Trophoblast cell (in vitro differentiated cells and primary cell): ENCODE data around the gene F11.

Source experiments
- DNase-seq, 2 donors: peaks; one replicate each; pipeline ENCODE4 v3.0.0-alpha.2; 2016
- H2AFZ ChIP-seq: 2 replicates; pipeline ENCODE4 v1.6.1; 2013; ENCODE audit warnings: low read length, moderate library complexity, mild to moderate bottlenecking; ENCODE audit not compliant: insufficient read depth, poor library complexity
- H2AK5ac ChIP-seq: 2 replicates; pipeline ENCODE4 v1.6.1; 2013; ENCODE audit warnings: mild to moderate bottlenecking, low read length
- H2BK120ac ChIP-seq: 2 replicates; pipeline ENCODE4 v1.6.1; 2013; ENCODE audit warnings: low read length, mild to moderate bottlenecking, moderate library complexity; ENCODE audit not compliant: insufficient read depth, poor library complexity
- H2BK12ac ChIP-seq: 2 replicates; pipeline ENCODE4 v1.6.1; 2013; ENCODE audit warnings: mild to moderate bottlenecking, low read length, moderate library complexity
- H2BK5ac ChIP-seq: 2 replicates; pipeline ENCODE4 v1.6.1; 2013; ENCODE audit warnings: low read length, low read depth, moderate library complexity, mild to moderate bottlenecking; ENCODE audit not compliant: poor library complexity
- H3K14ac ChIP-seq: 2 replicates; pipeline ENCODE4 v1.6.1; 2013; ENCODE audit warnings: mild to moderate bottlenecking, low read length
- H3K18ac ChIP-seq: 2 replicates; pipeline ENCODE4 v1.6.1; 2013; ENCODE audit warnings: mild to moderate bottlenecking, low read length
- H3K23ac ChIP-seq: 2 replicates; pipeline ENCODE4 v1.6.1; 2013; ENCODE audit warnings: low read length
- H3K27ac ChIP-seq: 2 replicates; pipeline ENCODE4 v1.5.1; 2013; ENCODE audit warnings: low read depth, mild to moderate bottlenecking, inconsistent platforms, low read length, moderate library complexity
- H3K27me3 ChIP-seq: 2 replicates; pipeline ENCODE4 v1.6.1; 2013; ENCODE audit warnings: inconsistent platforms, mild to moderate bottlenecking, low read length, moderate library complexity; ENCODE audit not compliant: insufficient read depth
- H3K36me3 ChIP-seq, 2 experiments: 1 replicate in 1 of 2; 2 replicates in 1 of 2; pipeline ENCODE4 v1.6.1; 2013; ENCODE audit warnings: low read length in 2 of 2, mild to moderate bottlenecking in 2 of 2, moderate library complexity in 1 of 2; ENCODE audit not compliant: insufficient read depth in 2 of 2, control insufficient read depth in 1 of 2
- H3K4ac ChIP-seq: 2 replicates; pipeline ENCODE4 v1.6.1; 2013; ENCODE audit warnings: low read depth, mild to moderate bottlenecking, low read length, moderate library complexity
- H3K4me1 ChIP-seq, 2 experiments: 1 replicate in 1 of 2; 2 replicates in 1 of 2; pipeline ENCODE4 v1.6.1; 2013; ENCODE audit warnings: low read length in 2 of 2, mild to moderate bottlenecking in 2 of 2, moderate library complexity in 1 of 2; ENCODE audit not compliant: insufficient read depth in 2 of 2, control insufficient read depth in 1 of 2
- H3K4me2 ChIP-seq: 2 replicates; pipeline ENCODE4 v1.6.1; 2013; ENCODE audit warnings: inconsistent platforms, mild to moderate bottlenecking, low read length, moderate library complexity
- H3K4me3 ChIP-seq: 2 replicates; pipeline ENCODE4 v1.5.1; 2013; ENCODE audit warnings: mild to moderate bottlenecking, low read depth, low read length, inconsistent platforms
- H3K79me1 ChIP-seq: one replicate; pipeline ENCODE4 v1.6.1; 2013; ENCODE audit warnings: low read length
- H3K79me2 ChIP-seq: 2 replicates; pipeline ENCODE4 v1.6.1; 2013; ENCODE audit warnings: low read length, mild to moderate bottlenecking; ENCODE audit not compliant: control insufficient read depth, insufficient read depth, poor library complexity
- H3K9ac ChIP-seq: 2 replicates; pipeline ENCODE4 v1.6.1; 2013; ENCODE audit warnings: mild to moderate bottlenecking, low read length
- H3K9me3 ChIP-seq: 2 replicates; pipeline ENCODE4 v1.6.1; 2013; ENCODE audit warnings: low read depth, mild to moderate bottlenecking, control low read depth, inconsistent platforms, low read length; ENCODE audit not compliant: insufficient read depth
- H4K12ac ChIP-seq: 2 replicates; pipeline ENCODE4 v1.6.1; 2013; ENCODE audit warnings: low read depth, mild to moderate bottlenecking, low read length, moderate library complexity
- H4K8ac ChIP-seq: 2 replicates; pipeline ENCODE4 v1.6.1; 2013; ENCODE audit warnings: low read depth, mild to moderate bottlenecking, low read length, moderate library complexity
- H4K91ac ChIP-seq: one replicate; pipeline ENCODE4 v1.6.1; 2013; ENCODE audit warnings: low read depth, mild to moderate bottlenecking, low read length, moderate library complexity
- WGBS: extraction: QIAGEN DNeasy Blood & Tissue Kit; methylation state at CpG from one replicate; pipeline ENCODE4 v1.1.7; 2013; ENCODE audit warnings: missing lambda C conversion rate; ENCODE audit not compliant: insufficient read length, insufficient coverage; ENCODE audit errors: extremely low coverage; 5-methylcytosine and 5-hydroxymethylcytosine counted together

The F11 gene

DNA sequence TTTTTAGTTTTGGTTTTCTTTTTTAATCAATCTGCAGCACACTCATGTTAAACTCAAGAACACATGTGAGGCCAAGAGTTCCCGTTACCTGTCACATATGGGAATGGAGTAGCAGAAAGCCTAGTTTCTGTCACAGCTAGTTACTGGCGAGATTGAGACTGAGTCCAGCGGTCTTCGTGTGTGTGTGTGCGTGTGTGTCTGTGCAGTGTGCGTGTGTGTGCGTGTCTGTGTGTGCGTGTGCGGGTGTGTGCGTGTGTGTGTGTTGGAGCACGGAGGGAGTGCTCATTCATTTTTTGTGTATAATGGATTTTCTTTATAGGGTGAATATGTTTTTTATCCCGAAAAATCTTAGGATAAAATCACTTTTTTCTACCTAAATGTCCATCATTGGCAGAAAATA lies 19.2 kb downstream of the F11 start:
- H3K4me2 ChIP-seq = no peak overlapping the region
- H3K27ac ChIP-seq = no peak overlapping the region
- H3K14ac ChIP-seq = no peak overlapping the region
- no peaks in the 10 kb centered on the region for H3K79me2 ChIP-seq
- no peak overlapping the region for H2BK12ac ChIP-seq
- no peak overlapping the region for H2AK5ac ChIP-seq
- H3K79me1 ChIP-seq = no peaks in the 10 kb centered on the region
- no peaks in the 10 kb centered on the region for H3K4me1 ChIP-seq
- no peak for DNase-seq
- no peak overlapping the region for H4K12ac ChIP-seq
- no peak overlapping the region for H3K4me3 ChIP-seq
- no peak overlapping the region for H2BK5ac ChIP-seq
- 100% methylated on average over 2 of the region's 12 CpGs for WGBS
- H2BK120ac ChIP-seq = no peak overlapping the region
- no peak overlapping the region for H2AFZ ChIP-seq
- H3K4ac ChIP-seq = no peak overlapping the region
- no peak overlapping the region for H4K91ac ChIP-seq
- H3K27me3 ChIP-seq = no peaks in the 10 kb centered on the region
- H3K36me3 ChIP-seq = no peaks in the 10 kb centered on the region
- H3K9me3 ChIP-seq = peaks cover 2% of the 10 kb centered on the region
- no peak overlapping the region for H3K18ac ChIP-seq
- no peak overlapping the region for H4K8ac ChIP-seq
- no peak overlapping the region for H3K9ac ChIP-seq
- no peak overlapping the region for H3K23ac ChIP-seq

DNA sequence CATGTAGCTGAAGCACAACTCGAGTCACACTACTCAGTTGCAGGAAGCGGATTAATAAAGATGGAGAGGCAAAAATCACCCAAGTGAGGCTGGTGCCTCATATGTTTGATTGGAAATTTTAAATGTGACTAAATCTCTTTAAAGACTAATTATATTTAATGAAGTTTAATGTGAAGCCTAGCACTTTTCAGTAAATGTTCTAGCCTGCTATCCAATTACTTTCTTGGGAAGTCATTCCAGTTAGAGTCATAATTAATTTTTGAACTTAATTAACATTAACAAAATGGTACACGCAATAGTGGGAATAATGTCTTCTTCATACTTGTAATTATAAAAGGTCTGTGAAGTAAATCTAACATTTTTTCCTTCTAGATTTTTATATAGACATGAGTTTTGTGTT lies 20.6 kb downstream of the F11 start:
- Histone ChIP-seq H3K4me2 (no peak overlapping the region), H4K12ac (no peak overlapping the region), H3K36me3 (no peaks in the 10 kb centered on the region), H4K91ac (no peak overlapping the region), H3K9me3 (peaks cover 2% of the 10 kb centered on the region), H3K79me1 (no peaks in the 10 kb centered on the region), H3K4ac (no peak overlapping the region), H3K14ac (no peak overlapping the region), H2AFZ (no peak overlapping the region), H3K18ac (no peak overlapping the region), H2BK12ac (no peak overlapping the region), H3K79me2 (no peaks in the 10 kb centered on the region), H3K23ac (no peak overlapping the region), H2BK120ac (no peak overlapping the region), H3K27me3 (no peaks in the 10 kb centered on the region), H3K27ac (no peak overlapping the region), H3K4me3 (no peak overlapping the region), H2AK5ac (no peak overlapping the region), H3K9ac (no peak overlapping the region), H2BK5ac (no peak overlapping the region), H4K8ac (no peak overlapping the region), H3K4me1 (no peaks in the 10 kb centered on the region)
- no peak for DNase-seq
- no CpG with 5 or more reads among the region's 3 CpGs for WGBS

DNA sequence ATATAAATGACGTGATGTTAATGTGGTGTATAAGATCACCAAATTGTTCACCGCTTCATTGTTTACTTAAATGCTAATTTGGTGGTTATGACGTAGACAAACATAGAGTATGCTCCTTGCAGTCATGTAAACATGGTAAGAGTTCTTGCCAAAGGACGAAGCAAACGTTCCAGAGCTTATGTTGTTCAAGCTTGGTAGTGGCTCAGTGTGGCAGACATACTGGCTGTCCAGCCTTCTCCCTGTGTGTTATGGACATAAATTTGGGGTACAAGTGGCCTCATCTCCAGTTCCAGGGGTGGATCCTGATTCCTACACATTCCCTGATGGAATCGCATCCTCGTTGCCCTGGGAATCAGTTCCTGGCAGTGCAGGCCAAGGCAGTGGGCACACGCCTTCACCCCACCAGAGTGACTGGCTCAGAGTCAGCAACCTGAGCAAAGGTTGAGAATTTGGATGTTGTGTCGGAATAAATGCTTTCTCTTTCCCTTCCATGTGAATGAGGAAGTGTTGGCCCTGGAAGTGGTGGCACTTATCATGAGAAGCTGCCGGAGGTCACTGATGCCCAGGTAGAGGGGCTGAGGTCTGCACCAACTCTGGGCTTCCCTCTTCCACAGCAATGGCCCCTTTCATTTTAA lies 25.4 kb downstream of the F11 start:
- no peaks in the 10 kb centered on the region for H3K9me3 ChIP-seq
- H3K4me3 ChIP-seq = no peak overlapping the region
- peak overlapping the region; percentile 71 for H3K9ac ChIP-seq
- no peaks in the 10 kb centered on the region for H3K36me3 ChIP-seq
- no peak overlapping the region for H4K91ac ChIP-seq
- DNase-seq = no peak
- no peak overlapping the region for H3K27ac ChIP-seq
- H4K12ac ChIP-seq = no peak overlapping the region
- H3K79me1 ChIP-seq = no peaks in the 10 kb centered on the region
- H3K14ac ChIP-seq = no peak overlapping the region
- no peak overlapping the region for H2BK5ac ChIP-seq
- H3K79me2 ChIP-seq = no peaks in the 10 kb centered on the region
- H3K4me2 ChIP-seq = no peak overlapping the region
- no peak overlapping the region for H3K18ac ChIP-seq
- no peaks in the 10 kb centered on the region for H3K27me3 ChIP-seq
- no peak overlapping the region for H3K23ac ChIP-seq
- H2BK12ac ChIP-seq = no peak overlapping the region
- no peak overlapping the region for H2AFZ ChIP-seq
- H2BK120ac ChIP-seq = no peak overlapping the region
- H3K4me1 ChIP-seq = no peaks in the 10 kb centered on the region
- H3K4ac ChIP-seq = no peak overlapping the region
- H4K8ac ChIP-seq = no peak overlapping the region
- H2AK5ac ChIP-seq = no peak overlapping the region
- WGBS = no CpG with 5 or more reads among the region's 10 CpGs

DNA sequence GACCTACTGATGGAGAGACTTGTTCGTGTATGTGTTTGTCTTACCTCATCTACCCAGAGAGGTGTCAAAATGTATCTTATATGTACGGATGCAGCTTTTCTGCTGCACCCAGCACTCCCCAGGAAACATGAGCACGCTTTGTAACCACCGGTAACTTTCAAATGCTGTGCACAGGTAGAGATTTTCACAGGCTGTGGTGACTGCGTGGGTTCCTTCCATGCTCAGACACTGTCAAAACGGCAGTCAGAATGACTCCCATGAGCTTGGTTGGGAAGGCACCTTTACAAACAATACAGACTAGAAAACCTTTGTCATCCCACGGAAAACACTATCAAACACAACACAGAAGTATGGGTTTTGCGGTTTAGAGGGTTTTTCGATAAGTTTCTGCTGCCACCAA lies 28.2 kb downstream of the F11 start:
- H3K14ac ChIP-seq = no peak overlapping the region
- no peaks in the 10 kb centered on the region for H3K36me3 ChIP-seq
- H4K12ac ChIP-seq = no peak overlapping the region
- H3K79me1 ChIP-seq = no peaks in the 10 kb centered on the region
- no peak for DNase-seq
- no peaks in the 10 kb centered on the region for H3K4me1 ChIP-seq
- no peak overlapping the region for H2BK5ac ChIP-seq
- no CpG with 5 or more reads among the region's 9 CpGs for WGBS
- H3K27me3 ChIP-seq = no peaks in the 10 kb centered on the region
- no peak overlapping the region for H2AFZ ChIP-seq
- no peak overlapping the region for H2BK120ac ChIP-seq
- no peak overlapping the region for H3K4me3 ChIP-seq
- no peak overlapping the region for H2BK12ac ChIP-seq
- H3K18ac ChIP-seq = no peak overlapping the region
- H2AK5ac ChIP-seq = no peak overlapping the region
- no peak overlapping the region for H3K27ac ChIP-seq
- H3K9me3 ChIP-seq = no peaks in the 10 kb centered on the region
- no peak overlapping the region for H3K4me2 ChIP-seq
- H4K91ac ChIP-seq = no peak overlapping the region
- H4K8ac ChIP-seq = no peak overlapping the region
- no peak overlapping the region for H3K9ac ChIP-seq
- no peaks in the 10 kb centered on the region for H3K79me2 ChIP-seq
- no peak overlapping the region for H3K4ac ChIP-seq
- H3K23ac ChIP-seq = no peak overlapping the region
